Endodermal cell (in vitro differentiated cells): Measurements from ENCODE around the gene EPN3. TPM values are rescaled to one million over a fixed set of nuclear protein-coding genes. Genes with fewer than 3 reads are reported as not detected.
A peak's percentile ranks its signal among the peaks of the same experiment; 100 is the strongest.

Source experiments
- DNase-seq: peaks from one replicate; pipeline ENCODE4 v3.0.0-alpha.2; 2017
- H3K27ac ChIP-seq: 2 replicates; pipeline ENCODE4 v1.5.1; 2013; ENCODE audit warnings: mild to moderate bottlenecking, low read depth, low read length, moderate library complexity
- H3K27me3 ChIP-seq: 2 replicates; pipeline ENCODE4 v1.6.1; 2013; ENCODE audit warnings: mild to moderate bottlenecking, low read length, moderate library complexity; ENCODE audit not compliant: insufficient read depth, control insufficient read depth, poor library complexity, severe bottlenecking
- H3K36me3 ChIP-seq: 2 replicates; pipeline ENCODE4 v1.7.0; 2013; ENCODE audit warnings: mild to moderate bottlenecking, low read length, moderate library complexity; ENCODE audit not compliant: control insufficient read depth, insufficient read depth
- H3K4me1 ChIP-seq: one replicate; pipeline ENCODE4 v1.7.0; 2013; ENCODE audit warnings: low read length; ENCODE audit not compliant: control insufficient read depth, insufficient read depth
- H3K4me3 ChIP-seq: 2 replicates; pipeline ENCODE4 v1.5.1; 2013; ENCODE audit warnings: mild to moderate bottlenecking, low read length, moderate library complexity
- H3K9ac ChIP-seq: 2 replicates; pipeline ENCODE4 v1.6.1; 2013; ENCODE audit warnings: mild to moderate bottlenecking, low read length, moderate library complexity; ENCODE audit not compliant: poor library complexity, severe bottlenecking; ENCODE audit errors: extremely low read depth
- H3K9me3 ChIP-seq: 2 replicates; pipeline ENCODE4 v1.6.1; 2013; ENCODE audit warnings: mild to moderate bottlenecking, low read length, moderate library complexity; ENCODE audit not compliant: control insufficient read depth
- H3K27ac Mint-ChIP-seq: 2 replicates; pipeline ENCODE4 v1.8.0; 2020; ENCODE audit warnings: mixed read lengths
- H3K27me3 Mint-ChIP-seq: 2 replicates; pipeline ENCODE4 v1.8.0; 2021; ENCODE audit warnings: mild to moderate bottlenecking, mixed read lengths; ENCODE audit not compliant: insufficient read depth
- H3K36me3 Mint-ChIP-seq: 2 replicates; pipeline ENCODE4 v1.8.0; 2020; ENCODE audit warnings: low read depth, mixed read lengths
- H3K4me1 Mint-ChIP-seq: 2 replicates; pipeline ENCODE4 v1.8.0; 2020; ENCODE audit warnings: mixed read lengths
- H3K4me3 Mint-ChIP-seq: 2 replicates; pipeline ENCODE4 v1.8.0; 2020; ENCODE audit warnings: mild to moderate bottlenecking, moderate library complexity, mixed read lengths
- H3K9me3 Mint-ChIP-seq: 2 replicates; pipeline ENCODE4 v1.8.0; 2020; ENCODE audit warnings: mild to moderate bottlenecking, mixed read lengths
- WGBS, 2 experiments: methylation state at CpG; one replicate each; pipeline versions ENCODE4 v1.1.5 to v1.1.7; 2013; ENCODE audit warnings: missing lambda C conversion rate in 2 of 2, mixed read lengths in 1 of 2; ENCODE audit not compliant: insufficient coverage in 1 of 2, insufficient read length in 1 of 2; 5-methylcytosine and 5-hydroxymethylcytosine counted together
- total RNA-seq, 2 donors: library from RNA; stranded (reverse); fragmentation: NEBNext Ultra II Directional in 1 of 2; extraction: Animal tissue kit (Norgen Biotek cat#: 25700) in 1 of 2; gene quantifications; 2 replicates in 1 of 2; 3 replicates in 1 of 2; pipeline ENCODE4 v1.2.1, GENCODE V29; 2021
- TF ChIP-seq, protein P1 (sequence below): fragments of 200-600 bp; sonication (generic); conservative IDR thresholded peaks from 2 replicates; pipeline ENCODE4 v1.5.0; 2021; ENCODE audit warnings: antibody characterized with exemption, mild to moderate bottlenecking

EPN3 gene
- total RNA-seq, 2 donors from 2014 or later: 0.66 TPM; not detected in 1

- H3K27me3 Mint-ChIP-seq: peaks cover 94% of the 10 kb centered on the region
- no peak overlapping the region for H3K27ac Mint-ChIP-seq
- no peak overlapping the region for H3K27ac ChIP-seq
- peaks cover 96% of the 10 kb centered on the region for H3K27me3 ChIP-seq
- H3K9me3 Mint-ChIP-seq: no peaks in the 10 kb centered on the region
- peaks cover 15% of the 10 kb centered on the region for H3K4me1 Mint-ChIP-seq
- TF ChIP-seq, protein P1, sequence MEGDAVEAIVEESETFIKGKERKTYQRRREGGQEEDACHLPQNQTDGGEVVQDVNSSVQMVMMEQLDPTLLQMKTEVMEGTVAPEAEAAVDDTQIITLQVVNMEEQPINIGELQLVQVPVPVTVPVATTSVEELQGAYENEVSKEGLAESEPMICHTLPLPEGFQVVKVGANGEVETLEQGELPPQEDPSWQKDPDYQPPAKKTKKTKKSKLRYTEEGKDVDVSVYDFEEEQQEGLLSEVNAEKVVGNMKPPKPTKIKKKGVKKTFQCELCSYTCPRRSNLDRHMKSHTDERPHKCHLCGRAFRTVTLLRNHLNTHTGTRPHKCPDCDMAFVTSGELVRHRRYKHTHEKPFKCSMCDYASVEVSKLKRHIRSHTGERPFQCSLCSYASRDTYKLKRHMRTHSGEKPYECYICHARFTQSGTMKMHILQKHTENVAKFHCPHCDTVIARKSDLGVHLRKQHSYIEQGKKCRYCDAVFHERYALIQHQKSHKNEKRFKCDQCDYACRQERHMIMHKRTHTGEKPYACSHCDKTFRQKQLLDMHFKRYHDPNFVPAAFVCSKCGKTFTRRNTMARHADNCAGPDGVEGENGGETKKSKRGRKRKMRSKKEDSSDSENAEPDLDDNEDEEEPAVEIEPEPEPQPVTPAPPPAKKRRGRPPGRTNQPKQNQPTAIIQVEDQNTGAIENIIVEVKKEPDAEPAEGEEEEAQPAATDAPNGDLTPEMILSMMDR: no peak
- WGBS, 2 experiments: 0% methylated on average over 2 of the region's 27 CpGs; no CpG with 5 or more reads in 1 of the 2 experiments
- H3K36me3 Mint-ChIP-seq: no peaks in the 10 kb centered on the region
- H3K4me3 Mint-ChIP-seq: peak overlapping the region; percentile 35
- H3K4me1 ChIP-seq: peaks cover 4% of the 10 kb centered on the region
- DNase-seq: no peak
- no peaks in the 10 kb centered on the region for H3K9me3 ChIP-seq
- H3K9ac ChIP-seq: no peak overlapping the region
- no peaks in the 10 kb centered on the region for H3K36me3 ChIP-seq
- H3K4me3 ChIP-seq: no peak overlapping the region
Measured at GRCh38 chr17:50561746-50562141, 29.2 kb downstream of the EPN3 start.

DNA sequence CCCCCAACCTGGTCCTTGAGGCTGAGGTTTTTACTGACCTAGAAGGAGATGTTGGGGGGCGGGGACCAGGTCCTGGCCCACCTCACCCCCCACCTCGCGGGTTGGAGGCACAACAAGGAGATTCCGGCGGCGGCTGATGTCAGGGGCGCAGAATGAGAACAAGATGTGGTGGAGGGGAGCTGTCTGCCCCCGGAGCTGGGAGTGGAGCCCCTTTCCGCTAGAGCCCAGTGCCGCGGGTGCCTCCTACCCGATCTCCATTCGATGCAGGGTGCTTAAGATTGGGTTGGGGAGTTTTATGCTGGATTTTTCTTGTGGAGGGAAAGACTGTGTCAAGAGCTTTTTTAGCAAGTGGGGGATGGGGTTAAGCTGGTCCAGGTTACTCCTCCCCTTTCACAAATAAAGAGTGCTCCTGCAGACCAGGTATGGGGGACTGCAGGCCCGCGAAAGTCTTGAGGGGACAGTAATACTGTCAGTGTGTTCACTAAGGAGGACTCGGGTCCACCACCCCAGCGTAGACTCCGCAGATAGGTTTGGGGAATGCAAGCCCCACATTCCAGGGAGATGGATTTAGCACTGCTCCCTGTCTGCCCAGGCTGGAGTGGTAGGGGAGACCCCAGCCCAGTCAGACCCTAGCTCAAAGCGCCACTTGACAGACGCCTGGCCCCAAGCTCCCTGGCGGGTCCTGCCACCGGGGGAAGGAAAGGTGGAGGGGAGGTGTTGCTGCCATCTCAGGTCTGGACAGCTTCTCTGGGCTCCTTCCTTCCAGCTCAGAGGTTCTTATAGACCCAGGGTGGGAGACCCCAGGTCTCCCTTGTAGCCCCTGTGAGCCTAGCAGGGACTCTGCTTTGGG is 29.9 kb downstream of the EPN3 start:
- H3K9me3 ChIP-seq: no peaks in the 10 kb centered on the region
- H3K4me1 ChIP-seq: peaks cover 4% of the 10 kb centered on the region
- H3K27ac Mint-ChIP-seq: no peak overlapping the region
- TF ChIP-seq, protein P1: no peak
- H3K36me3 ChIP-seq: no peaks in the 10 kb centered on the region
- H3K27me3 Mint-ChIP-seq: peaks cover 94% of the 10 kb centered on the region
- no peak overlapping the region for H3K27ac ChIP-seq
- no peaks in the 10 kb centered on the region for H3K9me3 Mint-ChIP-seq
- peak; percentile 79 for DNase-seq
- no peak overlapping the region for H3K4me3 ChIP-seq
- no peaks in the 10 kb centered on the region for H3K36me3 Mint-ChIP-seq
- WGBS, 2 experiments: 11 to 39% methylated on average over 4 to 22 of the region's 22 CpGs
- peak overlapping the region; percentile 35 for H3K4me3 Mint-ChIP-seq
- H3K27me3 ChIP-seq: peaks cover 96% of the 10 kb centered on the region
- no peak overlapping the region for H3K9ac ChIP-seq
- H3K4me1 Mint-ChIP-seq: peaks cover 16% of the 10 kb centered on the region

DNA sequence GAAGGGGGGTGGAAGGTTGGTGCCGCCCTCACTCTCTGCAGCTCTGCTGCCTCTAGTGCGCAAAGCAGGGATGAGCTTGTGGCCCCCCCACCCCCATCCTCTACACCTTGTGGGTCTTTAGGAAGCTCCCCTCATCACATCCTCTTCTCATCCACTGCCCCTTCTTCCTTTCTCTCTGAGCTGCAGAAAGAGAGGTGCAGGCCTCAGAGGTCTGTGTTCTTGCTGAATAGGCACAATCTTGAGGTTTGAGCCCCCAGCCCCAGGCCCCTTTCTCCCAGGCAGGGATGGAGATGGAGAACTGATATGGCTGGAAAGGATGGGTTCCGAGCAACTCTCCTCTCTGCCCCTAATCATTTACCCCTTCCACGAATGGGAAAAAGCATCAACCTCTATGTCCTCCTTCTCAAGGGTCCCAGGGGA is 30.6 kb downstream of the EPN3 start:
- H3K27me3 Mint-ChIP-seq: peaks cover 94% of the 10 kb centered on the region

More for the DNA sequence above, 30.6 kb downstream of the EPN3 start:
- no peak for DNase-seq
- Mint-ChIP-seq H3K27ac (no peak overlapping the region), H3K36me3 (no peaks in the 10 kb centered on the region), H3K4me1 (peaks cover 22% of the 10 kb centered on the region), H3K4me3 (no peak overlapping the region), H3K9me3 (no peaks in the 10 kb centered on the region)
- Histone ChIP-seq H3K4me1 (peaks cover 4% of the 10 kb centered on the region), H3K4me3 (no peak overlapping the region), H3K9ac (no peak overlapping the region), H3K36me3 (no peaks in the 10 kb centered on the region), H3K27me3 (peaks cover 89% of the 10 kb centered on the region), H3K9me3 (no peaks in the 10 kb centered on the region), H3K27ac (no peak overlapping the region)
- WGBS, 2 experiments: 50% methylated on average over 4 of the region's 4 CpGs; no CpG with 5 or more reads in 1 of the 2 experiments
- TF ChIP-seq, protein P1: peak; percentile 26
